HCT116 (cell line): ENCODE results near the gene FILIP1. TPM values are rescaled to one million over a fixed set of nuclear protein-coding genes. Genes with fewer than 3 reads are reported as not detected.

ENCODE experiments used
- ATAC-seq: fragments of 200-7000 bp; cut with Tn5 transposase; 2 replicates; pipeline ENCODE4 v1.9.1; 2020; ENCODE audit warnings: mild to moderate bottlenecking, moderate library complexity
- BruUV-seq: library from RNA; stranded (reverse); fragments of 400-500 nt; replicated peaks from 2 replicates; lab custom pipeline; 2021; lab: Mats Ljungman, UMichigan
- CTCF ChIA-PET: fragments of 300-600 bp; sonication (Branson Sonifier 250); formaldehyde crosslinking; loops from one replicate; lab custom pipeline; 2021; ENCODE audit warnings: antibody characterized with exemption; lab: Charles Lee
- POLR2A ChIA-PET: fragments of 300-600, 350-600 bp; sonication (Branson Sonifier 250); formaldehyde crosslinking; loops from one replicate; lab custom pipeline; 2021; ENCODE audit warnings: antibody characterized with exemption; lab: Charles Lee
- RAD21 ChIA-PET, 2 experiments: fragments of 300-600 bp; sonication (Branson Sonifier 250); formaldehyde crosslinking; loops; one replicate each; lab custom pipeline; 2023; ENCODE audit warnings: low total read pairs in 2 of 2; ENCODE audit not compliant: uncharacterized antibody in 2 of 2, unreplicated experiment in 2 of 2, low non-redundant PET in 1 of 2; lab: Charles Lee
- DNase-seq: peaks from one replicate; pipeline ENCODE4 v3.0.0-alpha.2; 2010; ENCODE audit warnings: low read depth, low spot score
- H2AFZ ChIP-seq: fragments of 200-600 bp; shearing (Covaris generic), sonication (generic); 2 replicates; pipeline ENCODE4 v1.6.1; 2017; ENCODE audit warnings: low read depth, mixed run types, mixed read lengths, antibody characterized with exemption, low read length; ENCODE audit not compliant: poor library complexity, severe bottlenecking
- H3K27ac ChIP-seq: 2 replicates; pipeline ENCODE4 v1.5.1; 2012; ENCODE audit warnings: low read depth, low read length
- H3K27me3 ChIP-seq: fragments of 200-600 bp; sonication (generic); 2 replicates; pipeline ENCODE4 v1.6.1; 2016; ENCODE audit warnings: mixed run types, low read length, mixed read lengths; ENCODE audit not compliant: insufficient read depth
- H3K36me3 ChIP-seq, 2 experiments: fragments of 200-500 bp in 1 of 2; fragments of 200-600 bp in 1 of 2; sonication (Bioruptor generic) in 1 of 2; sonication (generic) in 1 of 2; 2 replicates each; pipeline versions ENCODE4 v1.5.1 to v1.6.1; 2014 to 2016; ENCODE audit warnings: low read length in 2 of 2, inconsistent platforms in 1 of 2, mixed read lengths in 1 of 2, mixed run types in 1 of 2; ENCODE audit not compliant: insufficient read depth in 2 of 2, control insufficient read depth in 1 of 2
- H3K4me1 ChIP-seq, 2 experiments: fragments of 200-600 bp in 1 of 2; sonication (generic) in 1 of 2; 2 replicates each; pipeline versions ENCODE4 v1.5.1 to v1.6.1; 2012 to 2017; ENCODE audit warnings: low read length in 2 of 2, inconsistent platforms in 1 of 2, mild to moderate bottlenecking in 1 of 2, mixed read lengths in 1 of 2, mixed run types in 1 of 2, moderate library complexity in 1 of 2; ENCODE audit not compliant: insufficient read depth in 2 of 2, control insufficient read depth in 1 of 2
- H3K4me2 ChIP-seq: fragments of 200-600 bp; sonication (generic); 2 replicates; pipeline ENCODE4 v1.6.1; 2017; ENCODE audit warnings: mixed run types, low read length, mixed read lengths
- H3K4me3 ChIP-seq, 2 experiments: fragments of 200-600 bp in 1 of 2; sonication (generic) in 1 of 2; replicated peaks in 1 of 2; 2 replicates each; pipeline ENCODE4 v1.5.1; 2011 to 2016; ENCODE audit warnings: low read length in 2 of 2, control low read depth in 1 of 2, low read depth in 1 of 2, mild to moderate bottlenecking in 1 of 2, mixed read lengths in 1 of 2, mixed run types in 1 of 2
- H3K79me2 ChIP-seq: fragments of 200-600 bp; sonication (generic); 2 replicates; pipeline ENCODE4 v1.6.1; 2017; ENCODE audit warnings: mild to moderate bottlenecking, mixed run types, low read length, moderate library complexity, mixed read lengths; ENCODE audit not compliant: insufficient read depth
- H3K9ac ChIP-seq: fragments of 200-600 bp; sonication (generic); 2 replicates; pipeline ENCODE4 v1.6.1; 2016; ENCODE audit warnings: low read length, mixed read lengths
- H3K9me2 ChIP-seq: fragments of 200-600 bp; sonication (generic), shearing (Covaris generic); 2 replicates; pipeline ENCODE4 v1.6.1; 2017; ENCODE audit warnings: mixed run types, mild to moderate bottlenecking, moderate library complexity; ENCODE audit not compliant: insufficient read depth
- H3K9me3 ChIP-seq, 2 experiments: fragments of 200-500 bp in 1 of 2; fragments of 200-600 bp in 1 of 2; sonication (Bioruptor generic) in 1 of 2; sonication (generic) in 1 of 2; 2 replicates each; pipeline ENCODE4 v1.6.1; 2014 to 2017; ENCODE audit warnings: low read length in 2 of 2, mixed read lengths in 2 of 2, inconsistent platforms in 1 of 2, low read depth in 1 of 2, mild to moderate bottlenecking in 1 of 2, mixed run types in 1 of 2, moderate library complexity in 1 of 2; ENCODE audit not compliant: control insufficient read depth in 1 of 2, insufficient read depth in 1 of 2
- H4K20me1 ChIP-seq: fragments of 200-600 bp; sonication (generic), shearing (Covaris generic); 2 replicates; pipeline ENCODE4 v1.6.1; 2017; ENCODE audit warnings: mixed run types, mild to moderate bottlenecking, moderate library complexity; ENCODE audit not compliant: insufficient read depth
- ATF3 ChIP-seq: IDR thresholded peaks from 2 replicates; pipeline ENCODE4 v1.6.1; 2012
- CEBPB ChIP-seq: IDR thresholded peaks from 2 replicates; pipeline ENCODE4 v1.6.1; 2012; ENCODE audit warnings: low read depth
- CTCF ChIP-seq, 3 experiments: fragments of 200-600 bp in 1 of 3; sonication (generic) in 1 of 3; IDR thresholded peaks in 2 of 3; conservative IDR thresholded peaks in 1 of 3; 2 replicates each; pipeline ENCODE4 v1.5.1; 2012 to 2017; ENCODE audit warnings: low read depth in 2 of 3, low read length in 2 of 3, antibody characterized with exemption in 1 of 3, borderline replicate concordance in 1 of 3, control low read depth in 1 of 3, mild to moderate bottlenecking in 1 of 3, mixed read lengths in 1 of 3, mixed run types in 1 of 3, moderate library complexity in 1 of 3; ENCODE audit not compliant: insufficient read depth in 1 of 3
- ELF1 ChIP-seq: IDR thresholded peaks from 2 replicates; pipeline ENCODE4 v1.6.1; 2012; ENCODE audit warnings: low read depth, borderline replicate concordance
- EZH2phosphoT487 ChIP-seq: fragments of 200-600 bp; IDR thresholded peaks from 2 replicates; pipeline ENCODE4 v1.6.1; 2018; ENCODE audit warnings: antibody characterized with exemption, borderline replicate concordance
- JUND ChIP-seq: IDR thresholded peaks from 2 replicates; pipeline ENCODE4 v1.6.1; 2012
- POLR2A ChIP-seq: IDR thresholded peaks from 2 replicates; pipeline ENCODE4 v1.7.0; 2011; ENCODE audit warnings: borderline replicate concordance; ENCODE audit not compliant: insufficient read depth, insufficient read length; ENCODE audit errors: extremely low read depth
- POLR2AphosphoS5 ChIP-seq: IDR thresholded peaks from 2 replicates; pipeline ENCODE4 v1.6.1; 2011; ENCODE audit warnings: mild to moderate bottlenecking, low read depth, low read length, moderate library complexity
- TCF7L2 ChIP-seq: IDR thresholded peaks from 2 replicates; pipeline ENCODE4 v1.7.0; 2011; ENCODE audit warnings: borderline replicate concordance, inconsistent platforms; ENCODE audit not compliant: insufficient read depth, insufficient read length; ENCODE audit errors: extremely low read depth
- YY1 ChIP-seq: IDR thresholded peaks from 2 replicates; pipeline ENCODE4 v1.6.1; 2011; ENCODE audit warnings: low read length, low read depth, moderate library complexity, mild to moderate bottlenecking; ENCODE audit not compliant: insufficient replicate concordance; ENCODE audit errors: extremely low read depth
- ZNF274 ChIP-seq: fragments of 200-500 bp; sonication (Bioruptor generic); IDR thresholded peaks from 2 replicates; pipeline ENCODE4 v1.6.1; 2014; ENCODE audit warnings: mild to moderate bottlenecking, low read depth, low read length, inconsistent platforms
- intact Hi-C: fragments of 100-400 bp; cut with micrococcal nuclease; formaldehyde crosslinking; loops from 2 replicates; pipeline ENCODE4 v1.10.0; 2022
- total RNA-seq: library from RNA; stranded (reverse); gene quantifications from one replicate; pipeline ENCODE4 v1.2.1, GENCODE V29; 2021; ENCODE audit not compliant: unreplicated experiment
- TF ChIP-seq, protein P1 (sequence below): IDR thresholded peaks from 2 replicates; pipeline ENCODE4 v1.6.1; 2011; ENCODE audit warnings: mild to moderate bottlenecking, low read length, moderate library complexity; ENCODE audit not compliant: insufficient replicate concordance; ENCODE audit errors: extremely low read depth
- TF ChIP-seq, protein P2 (sequence below): IDR thresholded peaks from 2 replicates; pipeline ENCODE4 v1.6.1; 2012
- TF ChIP-seq, protein P3 (sequence below): IDR thresholded peaks from 2 replicates; pipeline ENCODE4 v1.6.1; 2012; ENCODE audit warnings: low read depth

FILIP1 gene
- total RNA-seq, 1 experiment from 2014 or later = 0.05 TPM

DNA sequence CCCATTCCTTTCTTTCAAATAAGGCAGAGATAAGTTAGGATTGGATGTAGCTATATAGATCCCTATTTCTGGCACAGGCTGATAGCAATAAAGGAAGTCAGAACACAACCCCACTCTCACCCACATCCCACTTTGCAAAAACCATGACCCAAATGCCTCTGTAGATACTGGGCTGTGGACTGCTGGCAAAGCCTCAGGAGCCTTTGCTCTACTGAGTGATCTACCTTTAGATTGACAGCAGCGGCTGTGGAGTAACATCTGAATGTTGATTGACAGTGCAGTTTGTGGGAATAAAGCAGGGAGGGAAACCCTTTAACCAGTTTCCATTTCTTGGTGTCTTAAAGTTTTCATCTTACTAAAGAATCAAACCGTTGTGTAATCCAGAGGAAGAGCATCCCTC is 202.3 kb downstream of the FILIP1 start:
- Histone ChIP-seq H3K9ac (no peak overlapping the region), H3K4me3 (no peak overlapping the region), H3K9me3 (no peaks in the 10 kb centered on the region), H3K27ac (no peak overlapping the region), H4K20me1 (no peaks in the 10 kb centered on the region), H3K79me2 (no peaks in the 10 kb centered on the region), H3K27me3 (no peaks in the 10 kb centered on the region), H3K4me1 (no peaks in the 10 kb centered on the region), H3K9me2 (no peaks in the 10 kb centered on the region), H3K4me2 (no peak overlapping the region), H3K36me3 (no peaks in the 10 kb centered on the region), H2AFZ (no peak overlapping the region)
- no peak for TF ChIP-seq ELF1
- TF ChIP-seq POLR2AphosphoS5 = no peak
- no peak for TF ChIP-seq ATF3
- no peak for TF ChIP-seq CEBPB
- TF ChIP-seq, protein P1, sequence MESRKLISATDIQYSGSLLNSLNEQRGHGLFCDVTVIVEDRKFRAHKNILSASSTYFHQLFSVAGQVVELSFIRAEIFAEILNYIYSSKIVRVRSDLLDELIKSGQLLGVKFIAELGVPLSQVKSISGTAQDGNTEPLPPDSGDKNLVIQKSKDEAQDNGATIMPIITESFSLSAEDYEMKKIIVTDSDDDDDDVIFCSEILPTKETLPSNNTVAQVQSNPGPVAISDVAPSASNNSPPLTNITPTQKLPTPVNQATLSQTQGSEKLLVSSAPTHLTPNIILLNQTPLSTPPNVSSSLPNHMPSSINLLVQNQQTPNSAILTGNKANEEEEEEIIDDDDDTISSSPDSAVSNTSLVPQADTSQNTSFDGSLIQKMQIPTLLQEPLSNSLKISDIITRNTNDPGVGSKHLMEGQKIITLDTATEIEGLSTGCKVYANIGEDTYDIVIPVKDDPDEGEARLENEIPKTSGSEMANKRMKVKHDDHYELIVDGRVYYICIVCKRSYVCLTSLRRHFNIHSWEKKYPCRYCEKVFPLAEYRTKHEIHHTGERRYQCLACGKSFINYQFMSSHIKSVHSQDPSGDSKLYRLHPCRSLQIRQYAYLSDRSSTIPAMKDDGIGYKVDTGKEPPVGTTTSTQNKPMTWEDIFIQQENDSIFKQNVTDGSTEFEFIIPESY = no peak
- TF ChIP-seq CTCF (IDR thresholded peaks at IDR 0.05 in 2 of 3, conservative IDR thresholded peaks at IDR 0.05 in 1 of 3; ENCODE audit: borderline replicate concordance in 1 of 3, insufficient read depth in 1 of 3, low read depth in 2 of 3, low read length in 2 of 3) = no peak
- TF ChIP-seq EZH2phosphoT487 = no peak
- TF ChIP-seq YY1 = no peak
- TF ChIP-seq TCF7L2 = no peak
- no peak for TF ChIP-seq POLR2A
- TF ChIP-seq, protein P2, sequence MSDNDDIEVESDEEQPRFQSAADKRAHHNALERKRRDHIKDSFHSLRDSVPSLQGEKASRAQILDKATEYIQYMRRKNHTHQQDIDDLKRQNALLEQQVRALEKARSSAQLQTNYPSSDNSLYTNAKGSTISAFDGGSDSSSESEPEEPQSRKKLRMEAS = no peak
- TF ChIP-seq, protein P3, sequence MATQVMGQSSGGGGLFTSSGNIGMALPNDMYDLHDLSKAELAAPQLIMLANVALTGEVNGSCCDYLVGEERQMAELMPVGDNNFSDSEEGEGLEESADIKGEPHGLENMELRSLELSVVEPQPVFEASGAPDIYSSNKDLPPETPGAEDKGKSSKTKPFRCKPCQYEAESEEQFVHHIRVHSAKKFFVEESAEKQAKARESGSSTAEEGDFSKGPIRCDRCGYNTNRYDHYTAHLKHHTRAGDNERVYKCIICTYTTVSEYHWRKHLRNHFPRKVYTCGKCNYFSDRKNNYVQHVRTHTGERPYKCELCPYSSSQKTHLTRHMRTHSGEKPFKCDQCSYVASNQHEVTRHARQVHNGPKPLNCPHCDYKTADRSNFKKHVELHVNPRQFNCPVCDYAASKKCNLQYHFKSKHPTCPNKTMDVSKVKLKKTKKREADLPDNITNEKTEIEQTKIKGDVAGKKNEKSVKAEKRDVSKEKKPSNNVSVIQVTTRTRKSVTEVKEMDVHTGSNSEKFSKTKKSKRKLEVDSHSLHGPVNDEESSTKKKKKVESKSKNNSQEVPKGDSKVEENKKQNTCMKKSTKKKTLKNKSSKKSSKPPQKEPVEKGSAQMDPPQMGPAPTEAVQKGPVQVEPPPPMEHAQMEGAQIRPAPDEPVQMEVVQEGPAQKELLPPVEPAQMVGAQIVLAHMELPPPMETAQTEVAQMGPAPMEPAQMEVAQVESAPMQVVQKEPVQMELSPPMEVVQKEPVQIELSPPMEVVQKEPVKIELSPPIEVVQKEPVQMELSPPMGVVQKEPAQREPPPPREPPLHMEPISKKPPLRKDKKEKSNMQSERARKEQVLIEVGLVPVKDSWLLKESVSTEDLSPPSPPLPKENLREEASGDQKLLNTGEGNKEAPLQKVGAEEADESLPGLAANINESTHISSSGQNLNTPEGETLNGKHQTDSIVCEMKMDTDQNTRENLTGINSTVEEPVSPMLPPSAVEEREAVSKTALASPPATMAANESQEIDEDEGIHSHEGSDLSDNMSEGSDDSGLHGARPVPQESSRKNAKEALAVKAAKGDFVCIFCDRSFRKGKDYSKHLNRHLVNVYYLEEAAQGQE = no peak
- TF ChIP-seq ZNF274 = no peak
- TF ChIP-seq JUND = no peak
- CTCF ChIA-PET = no interaction called here
- DNase-seq (no peak), ATAC-seq (no peak)
- RAD21 ChIA-PET = no interaction called here
- BruUV-seq = no TSS peak
- POLR2A ChIA-PET = no interaction called here
- intact Hi-C loops = no loop called here
